Upper lobe of left lung (tissue), 4 donors: Measurements from ENCODE around the gene GAPDHS.

Experiments
- POLR2A ChIP-seq, 4 donors: fragments of 450-650 bp; IDR thresholded peaks; one replicate each; pipeline ENCODE4 v1.5.1; 2016 to 2017; ENCODE audit warnings: antibody characterized with exemption in 4 of 4, mild to moderate bottlenecking in 2 of 4
- POLR2AphosphoS5 ChIP-seq, 2 donors: sonication (generic); formaldehyde crosslinking; IDR thresholded peaks; one replicate each; pipeline ENCODE4 v1.5.1; 2017; ENCODE audit warnings: antibody characterized with exemption in 2 of 2
- TF ChIP-seq, protein P1 (sequence below), 6 experiments: fragments of 450-650 bp in 4 of 6; fragments of 200-600 bp in 2 of 6; sonication (generic) in 2 of 6; IDR thresholded peaks; one replicate each; pipeline ENCODE4 v1.5.1; 2016 to 2019; ENCODE audit warnings: antibody characterized with exemption in 6 of 6

GRCh38 chr19:35498984-35499527, 34.2 kb upstream of the GAPDHS start:
- TF ChIP-seq POLR2A (IDR thresholded peaks at IDR 0.05) (no peak), POLR2AphosphoS5 (IDR thresholded peaks at IDR 0.05) (no peak)
- TF ChIP-seq, protein P1, sequence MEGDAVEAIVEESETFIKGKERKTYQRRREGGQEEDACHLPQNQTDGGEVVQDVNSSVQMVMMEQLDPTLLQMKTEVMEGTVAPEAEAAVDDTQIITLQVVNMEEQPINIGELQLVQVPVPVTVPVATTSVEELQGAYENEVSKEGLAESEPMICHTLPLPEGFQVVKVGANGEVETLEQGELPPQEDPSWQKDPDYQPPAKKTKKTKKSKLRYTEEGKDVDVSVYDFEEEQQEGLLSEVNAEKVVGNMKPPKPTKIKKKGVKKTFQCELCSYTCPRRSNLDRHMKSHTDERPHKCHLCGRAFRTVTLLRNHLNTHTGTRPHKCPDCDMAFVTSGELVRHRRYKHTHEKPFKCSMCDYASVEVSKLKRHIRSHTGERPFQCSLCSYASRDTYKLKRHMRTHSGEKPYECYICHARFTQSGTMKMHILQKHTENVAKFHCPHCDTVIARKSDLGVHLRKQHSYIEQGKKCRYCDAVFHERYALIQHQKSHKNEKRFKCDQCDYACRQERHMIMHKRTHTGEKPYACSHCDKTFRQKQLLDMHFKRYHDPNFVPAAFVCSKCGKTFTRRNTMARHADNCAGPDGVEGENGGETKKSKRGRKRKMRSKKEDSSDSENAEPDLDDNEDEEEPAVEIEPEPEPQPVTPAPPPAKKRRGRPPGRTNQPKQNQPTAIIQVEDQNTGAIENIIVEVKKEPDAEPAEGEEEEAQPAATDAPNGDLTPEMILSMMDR (IDR thresholded peaks at IDR 0.05): no peak
